Spinal cord (tissue), 10 donors: ENCODE results near the gene SLFN13. TPM values are rescaled to one million over a fixed set of nuclear protein-coding genes. Genes with fewer than 3 reads are reported as not detected.
"Not testable (repeated sequence)": the region's sequence is repeated elsewhere in the genome, so short reads cannot be mapped to it uniquely, and the experiment has no call there.

Experiments used
- DNase-seq, 6 donors: peaks; one replicate each; pipeline versions ENCODE4 v3.0.0 to v3.0.0-alpha.2; 2013 to 2015; ENCODE audit warnings: low spot score in 6 of 6, low read depth in 4 of 6
- H3K27ac ChIP-seq: one replicate; pipeline ENCODE4 v1.5.1; 2013; ENCODE audit warnings: low read depth, low read length, control low read depth
- H3K27me3 ChIP-seq: one replicate; pipeline ENCODE4 v1.6.1; 2013; ENCODE audit warnings: low read length; ENCODE audit not compliant: control insufficient read depth, insufficient read depth
- H3K36me3 ChIP-seq: one replicate; pipeline ENCODE4 v1.6.1; 2013; ENCODE audit warnings: low read length; ENCODE audit not compliant: control insufficient read depth, insufficient read depth
- H3K4me1 ChIP-seq: one replicate; pipeline ENCODE4 v1.6.1; 2013; ENCODE audit warnings: low read length; ENCODE audit not compliant: control insufficient read depth, insufficient read depth
- H3K4me3 ChIP-seq: one replicate; pipeline ENCODE4 v1.5.1; 2013; ENCODE audit warnings: low read depth, low read length, control low read depth
- H3K9me3 ChIP-seq: one replicate; pipeline ENCODE4 v1.6.1; 2013; ENCODE audit warnings: low read length; ENCODE audit not compliant: control insufficient read depth, insufficient read depth
- WGBS: methylation state at CpG from one replicate; pipeline ENCODE4 v1.1.5; 2013; ENCODE audit warnings: missing lambda C conversion rate; ENCODE audit not compliant: insufficient coverage; 5-methylcytosine and 5-hydroxymethylcytosine counted together
- polyA plus RNA-seq, 2 donors: library from polyadenylated mRNA; unstranded; fragments of 120-200 nt; gene quantifications; one replicate each; pipeline ENCODE4 v1.2.1, GENCODE V29; 2013; ENCODE audit not compliant: insufficient read length in 2 of 2
- total RNA-seq, 2 donors: library from RNA; depleted of rRNA in 1 of 2; stranded (reverse); fragments of 120-200 nt in 1 of 2; fragments of >200 nt in 1 of 2; gene quantifications; one replicate each; pipeline versions ENCODE4 v1.2.3 to v1.2.4, GENCODE V29; 2013 to 2014
- donor health status: healthy.

The SLFN13 gene
- total and polyA plus RNA-seq, 4 donors: 1.0 to 7.7 (median 1.7) TPM

- peaks cover 6% of the 10 kb centered on the region for H3K27me3 ChIP-seq
- H3K27ac ChIP-seq: no peak overlapping the region
- no peaks in the 10 kb centered on the region for H3K9me3 ChIP-seq
- no peak for DNase-seq
- H3K4me1 ChIP-seq: peaks cover 9% of the 10 kb centered on the region
- H3K36me3 ChIP-seq: no peaks in the 10 kb centered on the region
- H3K4me3 ChIP-seq: no peak overlapping the region
Observed at GRCh38 chr17:35438433-35438832, 10.1 kb downstream of the SLFN13 start.

- Histone ChIP-seq H3K27me3 (peaks cover 21% of the 10 kb centered on the region), H3K36me3 (no peaks in the 10 kb centered on the region), H3K4me1 (peaks cover 17% of the 10 kb centered on the region), H3K9me3 (no peaks in the 10 kb centered on the region), H3K27ac (peak overlapping the region; percentile 97), H3K4me3 (peak overlapping the region; percentile 72)
- DNase-seq: peak in 1 of 6 donors; percentile 69
- WGBS: 17% methylated on average over 16 of the region's 19 CpGs
Observed at GRCh38 chr17:35433075-35433894, 15.3 kb downstream of the SLFN13 start.

- Histone ChIP-seq H3K27me3 (peaks cover 21% of the 10 kb centered on the region), H3K4me1 (peaks cover 17% of the 10 kb centered on the region), H3K9me3 (no peaks in the 10 kb centered on the region), H3K4me3 (peak within 1 kb of the TSS; percentile 72), H3K36me3 (no peaks in the 10 kb centered on the region), H3K27ac (peak within 1 kb of the TSS; percentile 97)
- DNase-seq: peak in 3 of 6 donors; percentile 29 to 82 (median 43)
- 34% methylated on average over 14 of the region's 22 CpGs for WGBS
Observed at GRCh38 chr17:35432176-35433074, 16.1 kb downstream of the SLFN13 start, which contains the start of gene SLFN12. SLFN12 (minus strand) TSS chr17:35432500; CDS start chr17:35423028, 9,472 bp downstream.

GRCh38 chr17:35429702-35430101, 18.9 kb downstream of the SLFN13 start:
- H3K36me3 ChIP-seq: no peaks in the 10 kb centered on the region
- H3K4me3 ChIP-seq: no peak overlapping the region
- no peak overlapping the region for H3K27ac ChIP-seq
- H3K9me3 ChIP-seq: no peaks in the 10 kb centered on the region
- H3K4me1 ChIP-seq: peaks cover 17% of the 10 kb centered on the region
- 27% methylated on average over 2 of the region's 2 CpGs for WGBS
- no peak for DNase-seq
- peaks cover 21% of the 10 kb centered on the region for H3K27me3 ChIP-seq

GRCh38 chr17:35428229-35428628, 20.3 kb downstream of the SLFN13 start:
- Histone ChIP-seq H3K27me3 (peaks cover 14% of the 10 kb centered on the region), H3K4me3 (no peak overlapping the region), H3K36me3 (no peaks in the 10 kb centered on the region), H3K27ac (no peak overlapping the region), H3K4me1 (peaks cover 7% of the 10 kb centered on the region), H3K9me3 (no peaks in the 10 kb centered on the region)
- no peak for DNase-seq
- WGBS: no CpG with 5 or more reads among the region's 2 CpGs

GRCh38 chr17:35423761-35424160, 24.8 kb downstream of the SLFN13 start:
- no peaks in the 10 kb centered on the region for H3K4me1 ChIP-seq
- no peaks in the 10 kb centered on the region for H3K27me3 ChIP-seq
- WGBS: 100% methylated on average over 1 of the region's 4 CpGs
- no peaks in the 10 kb centered on the region for H3K9me3 ChIP-seq
- H3K36me3 ChIP-seq: no peaks in the 10 kb centered on the region
- DNase-seq: no peak
- no peak overlapping the region for H3K27ac ChIP-seq
- H3K4me3 ChIP-seq: no peak overlapping the region

GRCh38 chr17:35421069-35421468, 27.5 kb downstream of the SLFN13 start:
- WGBS: 98% methylated on average over 6 of the region's 9 CpGs
- H3K9me3 ChIP-seq, H3K4me1 ChIP-seq, H3K36me3 ChIP-seq, H3K27ac ChIP-seq, DNase-seq, H3K4me3 ChIP-seq, H3K27me3 ChIP-seq: not testable (repeated sequence)

GRCh38 chr17:35416659-35417058, 31.9 kb downstream of the SLFN13 start:
- no peak for DNase-seq
- Histone ChIP-seq H3K36me3 (no peaks in the 10 kb centered on the region), H3K4me1 (no peaks in the 10 kb centered on the region), H3K27ac (no peak overlapping the region), H3K9me3 (peaks cover 2% of the 10 kb centered on the region), H3K4me3 (no peak overlapping the region), H3K27me3 (no peaks in the 10 kb centered on the region)
- 100% methylated on average over 1 of the region's 2 CpGs for WGBS

GRCh38 chr17:35414707-35415106, 33.9 kb downstream of the SLFN13 start:
- H3K36me3 ChIP-seq, DNase-seq, H3K9me3 ChIP-seq, H3K27me3 ChIP-seq, H3K4me1 ChIP-seq, H3K27ac ChIP-seq, H3K4me3 ChIP-seq: not testable (repeated sequence)
- WGBS: 86% methylated on average over 1 of the region's 2 CpGs
